Sigmoid colon (tissue), 7 donors: Measurements from ENCODE around the gene UTP3. TPM values are rescaled to one million over a fixed set of nuclear protein-coding genes. Genes with fewer than 3 reads are reported as not detected.
A peak's percentile ranks its signal among the peaks of the same experiment; 100 is the strongest.

Source experiments
- DNase-seq: peaks from one replicate; pipeline ENCODE4 v3.0.0-alpha.2; 2019
- H3K27ac ChIP-seq, 4 donors: fragments of 200-600 bp; sonication (generic); one replicate each; pipeline ENCODE4 v1.5.1; 2016 to 2019; ENCODE audit warnings: mild to moderate bottlenecking in 1 of 4
- H3K27me3 ChIP-seq, 3 donors: fragments of 200-600 bp; sonication (generic); one replicate each; pipeline ENCODE4 v1.5.1; 2019; ENCODE audit warnings: mild to moderate bottlenecking in 1 of 3
- H3K36me3 ChIP-seq, 4 donors: fragments of 200-600 bp; sonication (generic); one replicate each; pipeline ENCODE4 v1.5.1; 2016 to 2019
- H3K4me1 ChIP-seq, 4 donors: fragments of 200-600 bp; sonication (generic); one replicate each; pipeline ENCODE4 v1.5.1; 2017 to 2019
- H3K4me3 ChIP-seq, 4 donors: fragments of 200-600 bp; sonication (generic); one replicate each; pipeline ENCODE4 v1.5.1; 2017 to 2019; ENCODE audit warnings: mild to moderate bottlenecking in 2 of 4, moderate library complexity in 1 of 4
- H3K9me3 ChIP-seq, 4 donors: fragments of 200-600 bp in 3 of 4; sonication (generic) in 3 of 4; one replicate each; pipeline versions ENCODE4 v1.5.1 to v1.6.1; 2013 to 2019
- CTCF ChIP-seq, 4 experiments: fragments of 450-650 bp in 3 of 4; fragments of 200-600 bp in 1 of 4; IDR thresholded peaks; one replicate each; pipeline ENCODE4 v1.5.1; 2016 to 2019; ENCODE audit warnings: antibody characterized with exemption in 4 of 4, mild to moderate bottlenecking in 3 of 4, moderate library complexity in 2 of 4
- EP300 ChIP-seq, 4 donors: sonication (generic); formaldehyde crosslinking; IDR thresholded peaks; one replicate each; pipeline ENCODE4 v1.6.1; 2017; ENCODE audit warnings: antibody characterized with exemption in 4 of 4
- POLR2A ChIP-seq, 2 donors: fragments of 450-650 bp; IDR thresholded peaks; one replicate each; pipeline ENCODE4 v1.6.1; 2016; ENCODE audit warnings: antibody characterized with exemption in 2 of 2, mild to moderate bottlenecking in 2 of 2, moderate library complexity in 2 of 2
- POLR2AphosphoS5 ChIP-seq, 4 donors: sonication (generic); formaldehyde crosslinking; IDR thresholded peaks; one replicate each; pipeline ENCODE4 v1.6.1; 2017; ENCODE audit warnings: antibody characterized with exemption in 4 of 4
- WGBS, 2 donors: extraction: QIAGEN DNeasy Blood & Tissue Kit; methylation state at CpG; one replicate each; pipeline ENCODE4 v1.1.7; 2013; 5-methylcytosine and 5-hydroxymethylcytosine counted together
- intact Hi-C: fragments of 100-400 bp; cut with DNase I; formaldehyde crosslinking; loops from one replicate; pipeline ENCODE4 v1.15.1; 2023
- polyA plus RNA-seq, 3 donors: library from polyadenylated mRNA; stranded (reverse); fragments of 200-250 nt; gene quantifications; one replicate each; pipeline ENCODE4 v1.2.3, GENCODE V29; 2013
- total RNA-seq, 4 donors: library from RNA; depleted of rRNA; stranded (reverse); fragments of >200 nt; gene quantifications; one replicate each; pipeline ENCODE4 v1.1.0, GENCODE V29; 2016
- donor health status: healthy with polysubstance abuse.
- donor health status: Bipolar disorder and iron deficiency.
- donor health status: healthy.

The UTP3 gene
- total and polyA plus RNA-seq, 7 donors: 13.4 to 31.8 (median 15.3) TPM

- Histone ChIP-seq H3K27me3 (no peaks in the 10 kb centered on the region), H3K9me3 (no peaks in the 10 kb centered on the region), H3K4me1 (peaks cover 0 to 30% (median 19%) of the 10 kb centered on the region in 4 donors), H3K27ac (peak overlapping the region; percentile 92 to 98 (median 97)), H3K36me3 (no peaks in the 10 kb centered on the region), H3K4me3 (peak overlapping the region; percentile 66 to 91 (median 84))
- peak; percentile 85 for DNase-seq
- intact Hi-C loops: loop anchor here (1.0 to 5.0 kb wide), 2 partner anchors 17 to 197 kb away; partner anchors contain the start of genes MOB1B and UTP3
- WGBS, 2 donors: 0 to 1% methylated on average over 86 of the region's 86 CpGs
- TF ChIP-seq POLR2A (IDR thresholded peaks at IDR 0.05) (peak in 1 of 2 donors; percentile 27), EP300 (IDR thresholded peaks at IDR 0.05) (no peak), POLR2AphosphoS5 (IDR thresholded peaks at IDR 0.05) (peak; percentile 17 to 67 (median 52)), CTCF (IDR thresholded peaks at IDR 0.05) (no peak)
These were observed 17.1 kb downstream of the UTP3 start for GRCh38 chr4:70705183-70706043.

- H3K27me3 ChIP-seq: no peaks in the 10 kb centered on the region
- TF ChIP-seq POLR2AphosphoS5 (IDR thresholded peaks at IDR 0.05): no peak
- no peak for TF ChIP-seq CTCF (IDR thresholded peaks at IDR 0.05)
- H3K4me3 ChIP-seq: peak overlapping the region; percentile 66 to 91 (median 84)
- no peak for DNase-seq
- intact Hi-C loops: loop anchor here (5.0 kb wide), 1 partner anchor 196 kb away; the partner anchor contains the start of gene MOB1B
- no peaks in the 10 kb centered on the region for H3K9me3 ChIP-seq
- H3K27ac ChIP-seq: peak overlapping the region; percentile 92 to 98 (median 97)
- H3K4me1 ChIP-seq: peaks cover 0 to 30% (median 19%) of the 10 kb centered on the region in 4 donors
- no peaks in the 10 kb centered on the region for H3K36me3 ChIP-seq
- WGBS, 2 donors: 5 to 17% methylated on average over 7 of the region's 7 CpGs
These were observed 17.7 kb downstream of the UTP3 start for GRCh38 chr4:70706044-70706461.

- TF ChIP-seq POLR2A (IDR thresholded peaks at IDR 0.05) (no peak), POLR2AphosphoS5 (IDR thresholded peaks at IDR 0.05) (no peak), CTCF (IDR thresholded peaks at IDR 0.05) (no peak), EP300 (IDR thresholded peaks at IDR 0.05) (no peak)
- Histone ChIP-seq H3K27ac (peak overlapping the region; percentile 92 to 98 (median 97)), H3K27me3 (no peaks in the 10 kb centered on the region), H3K36me3 (no peaks in the 10 kb centered on the region), H3K9me3 (no peaks in the 10 kb centered on the region), H3K4me3 (peak overlapping the region in 3 of 4 donors; percentile 79 to 91 (median 88)), H3K4me1 (peaks cover 0 to 30% (median 19%) of the 10 kb centered on the region in 4 donors)
- intact Hi-C loops: loop anchor here (5.0 kb wide), 1 partner anchor 196 kb away; the partner anchor contains the start of gene MOB1B
- WGBS, 2 donors: 85 to 87% methylated on average over 1 of the region's 1 CpG
- no peak for DNase-seq
These were observed 18.2 kb downstream of the UTP3 start for GRCh38 chr4:70706516-70706915.

GRCh38 chr4:70709611-70710205 is 21.4 kb downstream of the UTP3 start:
- 61 to 82% methylated on average over 7 of the region's 7 CpGs for WGBS, 2 donors
- TF ChIP-seq EP300 (IDR thresholded peaks at IDR 0.05) (no peak), POLR2AphosphoS5 (IDR thresholded peaks at IDR 0.05) (no peak), CTCF (IDR thresholded peaks at IDR 0.05) (no peak), POLR2A (IDR thresholded peaks at IDR 0.05) (no peak)

More at GRCh38 chr4:70709611-70710205, 21.4 kb downstream of the UTP3 start:
- intact Hi-C loops: loop anchor here (5.0 kb wide), 1 partner anchor 193 kb away; the partner anchor contains the start of gene MOB1B
- H3K9me3 ChIP-seq: no peaks in the 10 kb centered on the region
- no peaks in the 10 kb centered on the region for H3K27me3 ChIP-seq
- no peak overlapping the region for H3K4me3 ChIP-seq
- DNase-seq: no peak
- H3K36me3 ChIP-seq: no peaks in the 10 kb centered on the region
- H3K27ac ChIP-seq: no peak overlapping the region
- H3K4me1 ChIP-seq: peaks cover 0 to 36% (median 24%) of the 10 kb centered on the region in 4 donors
